Anterior cingulate cortex (tissue), 58 donors: Measurements from ENCODE around the gene TSHZ3.

Source experiments
- DNase-seq, 58 donors: peaks; one replicate each; lab custom pipeline; 2025; lab: John Stamatoyannopoulos, UW

Gene TSHZ3

GRCh38 chr19:31255831-31256592 is 93.2 kb downstream of the TSHZ3 start:
- no peak for DNase-seq

- no peak for DNase-seq
Observed at GRCh38 chr19:31255174-31255799, 93.9 kb downstream of the TSHZ3 start.

- no peak for DNase-seq
Observed at GRCh38 chr19:31254611-31255010, 94.6 kb downstream of the TSHZ3 start.

- no peak for DNase-seq
Observed at GRCh38 chr19:31254180-31254551, 95.1 kb downstream of the TSHZ3 start.

- no peak for DNase-seq
Observed at GRCh38 chr19:31253526-31254179, 95.6 kb downstream of the TSHZ3 start.

- no peak for DNase-seq
Observed at GRCh38 chr19:31252441-31252840, 96.8 kb downstream of the TSHZ3 start.

- DNase-seq, result no peak
Observed at GRCh38 chr19:31249217-31249616, 100.0 kb downstream of the TSHZ3 start.

- DNase-seq, result no peak
Observed at GRCh38 chr19:31235806-31236205, 113.4 kb downstream of the TSHZ3 start.

GRCh38 chr19:31233295-31233800 is 115.9 kb downstream of the TSHZ3 start:
- DNase-seq, result no peak

GRCh38 chr19:31232871-31233270 is 116.4 kb downstream of the TSHZ3 start:
- DNase-seq, result no peak

GRCh38 chr19:31232180-31232579 is 117.1 kb downstream of the TSHZ3 start:
- no peak for DNase-seq

GRCh38 chr19:31231237-31231636 is 118.0 kb downstream of the TSHZ3 start:
- DNase-seq, result no peak

- no peak for DNase-seq
Observed at GRCh38 chr19:31226151-31226935, 122.9 kb downstream of the TSHZ3 start.
